ENCODE results near the gene FNDC3A. TPM values are rescaled to one million over a fixed set of nuclear protein-coding genes. Genes with fewer than 3 reads are reported as not detected.

Gene FNDC3A
- total and polyA plus RNA-seq, 12 donors, result 24.4 to 91.2 (median 62.4) TPM

DNA sequence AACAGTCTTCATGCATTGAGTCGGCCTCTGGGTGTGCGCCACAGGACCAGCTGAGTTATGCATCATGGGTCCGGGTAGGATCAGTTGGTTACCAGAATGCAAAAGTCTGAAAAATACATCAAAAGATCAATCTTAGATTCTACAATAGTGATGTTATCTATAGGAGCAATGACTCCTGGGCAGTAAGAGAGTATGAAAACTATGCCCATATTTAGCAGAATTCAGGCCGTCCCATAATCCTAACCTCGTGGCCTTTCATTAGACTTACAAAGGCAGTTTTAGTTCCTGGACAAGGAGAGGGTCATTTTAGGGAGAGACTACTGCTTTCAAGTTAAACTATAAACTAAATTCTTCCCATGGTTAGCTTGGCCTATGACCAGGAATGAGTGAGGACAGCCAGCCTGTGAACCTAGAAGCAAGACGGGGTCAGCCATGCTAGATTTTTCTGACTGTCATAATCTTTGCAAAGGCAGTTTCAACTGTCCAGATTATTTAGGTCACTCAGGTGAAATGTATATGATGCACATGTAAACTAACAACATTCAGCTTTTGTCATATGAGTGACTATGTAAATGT is 260.2 kb downstream of the FNDC3A start:
- WGBS, 4 donors, result 93 to 95% (median 94%) methylated on average over 6 of the region's 6 CpGs
- no peak for DNase-seq
- TF ChIP-seq POLR2A (IDR thresholded peaks at IDR 0.05) (no peak), CTCF (IDR thresholded peaks at IDR 0.05) (no peak)

GRCh38 chr13:49238621-49239020 is 262.9 kb downstream of the FNDC3A start:
- no peak for TF ChIP-seq POLR2A (IDR thresholded peaks at IDR 0.05)
- TF ChIP-seq CTCF (IDR thresholded peaks at IDR 0.05), result no peak
- Histone ChIP-seq H3K36me3 (replicated peaks in 1 of 2) (no peaks in the 10 kb centered on the region), H3K27me3 (no peaks in the 10 kb centered on the region), H3K27ac (no peak overlapping the region), H3K4me3 (no peak overlapping the region), H3K9me3 (replicated peaks in 1 of 3) (no peaks in the 10 kb centered on the region), H3K4me1 (replicated peaks in 1 of 2) (no peaks in the 10 kb centered on the region)
- intact Hi-C loops (cut with DNase I), result no loop called here
- no peak for DNase-seq
- WGBS, 4 donors, result 96 to 99% (median 98%) methylated on average over 2 of the region's 2 CpGs

More for the DNA sequence above, 260.2 kb downstream of the FNDC3A start:
- Histone ChIP-seq H3K27ac (no peak overlapping the region), H3K9me3 (replicated peaks in 1 of 3) (no peaks in the 10 kb centered on the region), H3K27me3 (no peaks in the 10 kb centered on the region), H3K36me3 (replicated peaks in 1 of 2) (no peaks in the 10 kb centered on the region), H3K4me3 (no peak overlapping the region), H3K4me1 (replicated peaks in 1 of 2) (no peaks in the 10 kb centered on the region)
- intact Hi-C loops (cut with DNase I), result no loop called here

DNA sequence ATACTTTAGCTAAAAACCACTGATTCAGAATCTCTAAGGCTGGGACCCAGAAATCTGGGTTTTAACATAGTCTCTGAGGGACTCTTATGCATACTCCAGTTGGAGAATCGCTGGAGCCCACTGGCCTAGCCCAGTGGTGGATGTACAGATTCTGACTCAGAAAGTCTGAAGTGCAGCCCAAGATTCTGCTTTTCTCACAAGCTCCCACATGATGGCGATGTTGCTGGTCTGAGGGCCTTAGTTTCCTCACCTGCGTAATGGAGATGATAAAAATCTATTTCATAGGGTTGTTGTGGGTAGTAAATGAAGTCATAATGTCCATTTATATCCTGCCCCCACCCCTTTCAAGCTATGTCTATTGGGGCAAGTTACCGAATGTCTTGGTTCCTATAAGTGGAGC is 264.3 kb downstream of the FNDC3A start:
- Histone ChIP-seq H3K27me3 (no peaks in the 10 kb centered on the region), H3K4me3 (no peak overlapping the region), H3K4me1 (replicated peaks in 1 of 2) (no peaks in the 10 kb centered on the region), H3K9me3 (replicated peaks in 1 of 3) (no peaks in the 10 kb centered on the region), H3K27ac (no peak overlapping the region), H3K36me3 (replicated peaks in 1 of 2) (no peaks in the 10 kb centered on the region)
- TF ChIP-seq POLR2A (IDR thresholded peaks at IDR 0.05), result no peak
- TF ChIP-seq CTCF (IDR thresholded peaks at IDR 0.05), result peak; percentile 19 to 57 (median 44)
- intact Hi-C loops (cut with DNase I), result loop anchor here (5.0 kb wide), 1 partner anchor 37 kb away; no protein-coding TSS in a partner anchor
- 32 to 38% (median 34%) methylated on average over 3 to 4 of the region's 4 CpGs for WGBS, 4 donors
- DNase-seq, result peak in 4 of 7 donors; percentile 37 to 47 (median 40)

GRCh38 chr13:49241296-49241695 is 265.6 kb downstream of the FNDC3A start:
- H3K4me3 ChIP-seq, result no peak overlapping the region
- 91 to 95% (median 95%) methylated on average over 7 of the region's 7 CpGs for WGBS, 4 donors
- no peaks in the 10 kb centered on the region for H3K4me1 ChIP-seq (replicated peaks in 1 of 2)
- TF ChIP-seq CTCF (IDR thresholded peaks at IDR 0.05) (no peak), POLR2A (IDR thresholded peaks at IDR 0.05) (no peak)
- H3K27ac ChIP-seq, result no peak overlapping the region
- no peaks in the 10 kb centered on the region for H3K36me3 ChIP-seq (replicated peaks in 1 of 2)
- no peak for DNase-seq
- no peaks in the 10 kb centered on the region for H3K9me3 ChIP-seq (replicated peaks in 1 of 3)
- intact Hi-C loops (cut with DNase I), result loop anchor here (5.0 kb wide), 1 partner anchor 36 kb away; no protein-coding TSS in a partner anchor
- H3K27me3 ChIP-seq, result no peaks in the 10 kb centered on the region
